HG02642 (cell line): Measurements from ENCODE around the gene DAB1.

Experiments
- ATAC-seq: cut with Tn5 transposase; IDR thresholded peaks from one replicate; pipeline ENCODE4 v1.9.1; 2021; ENCODE audit warnings: mild to moderate bottlenecking; ENCODE audit not compliant: unreplicated experiment, poor library complexity

The DAB1 gene

DNA sequence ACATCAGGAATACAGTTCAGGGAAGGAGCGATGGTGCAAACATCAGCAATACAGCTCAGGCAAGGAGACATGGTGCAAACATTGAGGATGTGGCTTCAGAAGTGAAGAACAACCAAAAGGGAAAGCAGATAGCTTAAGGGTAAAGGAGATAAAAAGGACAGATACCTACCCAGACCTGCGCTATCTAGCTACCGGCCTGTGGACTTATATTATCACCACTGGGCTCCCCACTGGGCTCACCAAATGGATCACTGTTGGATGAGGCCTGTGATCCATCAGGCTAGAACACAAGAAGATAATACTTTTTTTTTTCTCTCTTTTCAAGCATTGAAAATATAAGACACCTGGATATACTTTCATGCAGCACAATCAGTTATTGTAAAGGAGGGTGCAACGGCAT is 413.3 kb downstream of the DAB1 start:
- no peak for ATAC-seq

DNA sequence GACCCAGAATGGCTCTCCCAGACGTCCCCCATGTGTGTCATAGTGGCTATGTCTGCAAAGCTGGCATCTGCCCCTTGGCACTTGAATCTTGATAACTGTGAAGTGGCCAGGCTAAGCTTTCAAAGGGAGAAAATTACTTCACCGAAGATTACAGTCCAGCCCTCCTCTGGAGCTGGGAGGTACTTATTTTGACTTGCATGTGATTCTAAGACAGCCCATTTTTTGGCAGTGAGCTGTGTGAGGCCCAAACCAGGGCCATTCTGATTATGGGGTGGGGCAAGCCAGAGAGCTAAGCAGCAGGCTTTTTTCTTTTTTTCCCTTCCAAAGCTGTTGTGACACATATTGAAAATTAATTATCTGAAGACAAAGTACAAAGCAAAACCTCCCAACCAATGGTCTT is 415.9 kb downstream of the DAB1 start:
- ATAC-seq, result no peak

DNA sequence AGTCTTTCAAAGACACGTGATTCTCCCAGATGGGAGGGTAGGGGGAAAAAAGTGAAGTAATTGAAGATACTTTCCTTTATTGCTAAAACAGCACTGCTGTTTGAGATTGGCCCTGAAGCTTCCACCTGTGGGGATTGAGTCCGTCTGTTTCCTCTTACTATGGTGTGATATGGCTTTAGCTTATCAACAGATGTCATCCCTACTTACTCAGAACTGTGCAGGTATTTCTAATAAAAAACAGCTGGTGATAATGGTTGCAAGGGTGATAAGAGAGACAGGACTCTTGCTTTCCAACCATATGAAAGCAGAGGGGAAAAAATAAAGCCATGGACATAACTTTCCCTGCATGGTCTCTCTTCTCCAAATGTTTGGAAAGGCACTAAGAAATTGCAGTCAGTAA is 416.4 kb downstream of the DAB1 start:
- no peak for ATAC-seq

DNA sequence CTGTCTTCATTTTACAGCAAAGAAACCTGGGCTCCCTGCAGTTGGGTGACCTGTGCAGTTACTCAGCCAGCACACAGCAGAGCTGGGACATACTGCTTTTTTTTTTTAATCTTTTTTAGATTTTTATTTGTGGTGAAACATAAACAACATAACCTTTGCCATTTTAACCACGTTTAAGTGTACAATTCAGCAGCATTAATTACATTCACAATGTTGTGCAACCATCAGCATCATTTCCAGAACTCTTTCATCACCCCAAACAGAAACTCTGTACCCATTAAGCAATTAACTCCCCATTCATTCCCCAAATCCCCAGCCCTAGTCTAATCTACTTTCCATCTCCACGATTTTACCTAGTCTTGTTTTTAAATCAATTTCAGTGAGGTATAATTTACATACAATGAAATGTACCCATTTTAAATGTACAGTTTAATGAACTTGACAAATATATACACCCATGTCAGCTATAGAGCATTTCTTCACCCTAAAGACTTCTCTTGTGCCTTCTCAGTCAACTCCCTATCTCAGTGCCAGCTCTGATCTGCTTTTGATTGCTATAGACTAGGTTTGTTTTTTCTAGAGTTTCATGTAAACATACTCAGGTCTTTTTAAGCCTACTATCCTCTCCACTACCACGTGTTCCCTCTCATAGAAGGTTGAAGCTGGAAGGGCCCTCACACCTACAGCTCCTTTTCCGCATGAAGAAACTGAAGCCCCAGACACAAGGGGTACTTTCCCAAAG is 420.3 kb downstream of the DAB1 start:
- ATAC-seq, result no peak

DNA sequence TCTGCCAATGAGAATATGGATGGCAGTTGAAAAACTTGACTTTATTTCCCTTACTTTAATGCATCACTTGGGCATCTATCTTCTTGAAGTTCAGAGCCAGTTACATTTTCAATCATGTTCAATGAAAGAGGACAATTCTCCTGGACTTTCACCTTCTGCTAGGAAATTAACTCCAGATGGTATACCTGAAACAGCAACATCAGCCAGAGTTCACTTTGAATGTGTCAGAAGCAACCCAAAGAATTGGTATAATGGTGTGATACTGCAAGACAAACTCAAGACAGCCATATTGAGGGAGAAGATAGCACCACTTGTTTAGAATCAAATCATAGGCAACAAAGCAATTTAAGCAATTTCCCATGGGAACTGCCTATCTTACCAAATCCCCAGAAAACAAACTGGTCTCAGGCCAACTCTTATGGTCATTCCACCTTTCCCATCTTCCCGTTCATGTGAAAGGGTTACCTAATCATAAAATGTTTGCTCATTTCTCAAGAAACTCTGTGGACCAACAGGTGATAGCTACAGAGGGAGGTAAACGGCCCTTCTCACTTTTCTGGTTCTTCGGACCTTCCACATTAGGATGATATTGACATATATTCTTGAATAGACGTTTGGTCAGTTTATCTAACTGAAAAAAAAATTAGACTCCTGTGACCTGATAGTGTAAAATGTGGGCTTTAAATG is 428.3 kb downstream of the DAB1 start:
- no peak for ATAC-seq

DNA sequence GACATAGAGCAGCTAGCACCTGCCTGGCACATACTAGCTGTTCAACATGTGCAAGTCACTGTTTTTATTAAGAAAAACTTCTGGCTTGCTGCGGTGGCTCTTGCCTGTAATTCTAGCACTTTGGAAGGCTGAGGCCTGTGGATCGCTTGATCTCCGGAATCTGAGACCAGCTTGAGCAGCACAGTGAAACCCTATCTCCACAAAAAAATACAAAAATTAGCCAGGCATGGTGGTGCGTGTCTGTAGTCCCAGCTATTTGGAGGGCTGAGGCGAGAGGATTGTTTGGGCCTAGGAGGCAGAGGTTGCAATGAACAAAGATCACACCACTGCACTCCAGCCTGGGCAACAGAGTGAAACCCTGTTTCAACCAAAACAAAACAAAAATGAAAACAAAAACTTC is 430.4 kb downstream of the DAB1 start:
- ATAC-seq, result no peak

DNA sequence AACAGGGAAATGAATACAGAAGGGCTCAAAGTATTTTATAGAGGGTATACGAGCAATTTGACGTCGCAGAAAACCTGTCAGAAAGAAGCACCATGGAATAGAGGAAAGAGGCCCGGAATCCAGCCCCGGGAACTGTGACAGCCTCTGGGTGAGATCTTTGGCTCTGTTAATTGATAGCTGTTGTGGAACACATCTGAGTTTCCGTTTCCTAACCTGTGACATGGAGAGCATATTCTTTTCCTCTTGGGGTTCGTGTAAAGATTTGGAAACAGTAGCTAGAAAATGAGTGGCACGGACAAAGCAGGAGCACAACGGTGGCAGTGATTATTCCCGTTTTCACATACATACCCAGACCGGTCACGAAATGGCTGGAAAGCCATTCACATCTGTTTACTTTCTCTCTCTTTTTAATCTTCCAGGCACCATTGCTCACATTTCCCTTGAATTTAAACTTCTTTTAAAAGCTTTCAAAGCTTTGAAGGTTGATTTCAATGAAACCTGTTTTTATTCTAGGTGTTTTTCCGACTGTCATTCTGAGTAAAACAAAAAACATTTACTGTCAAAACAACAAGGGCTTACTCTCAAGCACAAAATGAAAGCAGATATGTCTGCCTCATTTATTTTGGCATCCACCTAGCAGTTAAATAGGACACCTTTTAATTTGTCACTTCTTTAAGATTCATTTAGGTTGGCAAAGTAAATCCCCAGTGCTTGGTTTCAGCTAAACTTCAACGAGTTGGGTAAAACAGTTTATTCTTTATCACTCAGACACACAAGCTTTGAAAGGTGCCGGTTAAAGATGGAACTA is 431.3 kb downstream of the DAB1 start:
- no peak for ATAC-seq

DNA sequence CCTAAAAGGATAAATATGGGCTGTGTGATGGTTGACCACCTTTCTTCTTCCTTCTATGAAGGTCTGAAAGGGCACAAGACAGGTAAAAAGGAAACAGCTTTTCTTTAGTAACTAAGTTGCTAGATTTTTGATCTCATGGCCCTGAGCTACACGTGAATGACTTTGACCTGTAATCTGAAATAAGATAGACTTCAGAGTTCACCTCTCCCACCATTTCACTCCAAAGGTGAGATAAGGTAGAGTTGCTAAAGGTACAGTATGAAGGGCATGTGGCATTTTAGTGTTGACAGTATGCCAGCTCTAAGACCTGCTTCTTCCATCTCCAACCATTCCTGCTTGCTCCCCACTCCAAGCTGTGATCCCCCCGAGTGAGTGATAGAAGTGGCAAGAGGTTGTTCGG is 432.3 kb downstream of the DAB1 start:
- ATAC-seq, result no peak

DNA sequence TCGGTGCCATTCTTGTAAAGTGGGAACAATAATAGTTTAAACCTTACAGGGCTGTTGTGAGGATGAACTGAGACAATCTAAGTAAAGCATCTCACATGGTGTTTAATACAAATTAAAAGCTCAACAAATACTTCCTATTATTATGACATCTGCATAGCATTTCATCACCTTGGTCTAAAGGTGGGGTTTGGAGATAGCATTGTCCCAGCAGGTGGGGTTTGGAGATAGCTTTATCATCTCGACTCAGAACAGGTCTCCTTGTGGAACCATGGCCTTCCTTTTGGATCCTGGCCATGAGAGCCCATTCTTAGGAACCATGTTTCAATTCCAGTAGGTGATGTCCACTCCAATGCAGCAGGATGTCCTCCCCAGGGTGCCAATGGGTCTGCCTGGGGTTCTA is 437.5 kb downstream of the DAB1 start:
- no peak for ATAC-seq

DNA sequence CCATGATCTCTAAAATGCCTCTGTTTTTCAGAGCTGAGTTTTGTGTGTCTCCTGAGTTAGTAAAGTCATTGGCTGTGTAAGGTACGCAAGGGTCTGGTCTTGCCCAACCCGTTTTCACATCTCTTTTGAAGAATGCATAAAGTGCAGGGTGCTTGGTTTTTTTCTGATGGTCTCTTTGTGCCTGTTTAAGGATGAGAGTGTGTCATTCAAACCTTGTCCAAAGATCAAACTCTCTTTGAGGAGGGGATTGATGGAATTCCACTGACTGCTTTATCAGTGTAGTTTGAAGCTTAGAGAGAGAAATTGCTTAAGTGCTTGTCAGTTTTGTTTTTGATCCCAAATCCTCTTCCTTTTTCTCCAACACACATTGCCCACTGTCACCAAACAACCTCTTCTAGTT is 438.0 kb downstream of the DAB1 start:
- no peak for ATAC-seq

DNA sequence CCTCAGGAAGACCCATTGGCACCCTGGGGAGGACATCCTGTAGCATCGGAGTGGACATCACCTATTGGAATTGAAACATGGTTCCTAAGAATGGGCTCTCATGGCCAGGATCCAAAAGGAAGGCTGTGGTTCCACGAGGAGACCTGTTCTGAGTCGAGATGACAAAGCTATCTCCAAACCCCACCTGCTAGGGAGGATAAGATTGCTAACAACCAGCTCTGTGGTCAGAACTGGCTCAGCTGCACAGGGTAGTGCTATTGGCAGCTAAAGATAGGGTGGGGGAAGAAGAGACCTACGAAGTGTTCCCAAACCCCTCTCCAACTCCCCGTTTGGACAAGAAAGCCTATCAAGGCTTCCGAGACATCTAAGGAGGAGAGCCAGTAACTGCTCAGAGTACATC is 440.4 kb downstream of the DAB1 start:
- no peak for ATAC-seq

DNA sequence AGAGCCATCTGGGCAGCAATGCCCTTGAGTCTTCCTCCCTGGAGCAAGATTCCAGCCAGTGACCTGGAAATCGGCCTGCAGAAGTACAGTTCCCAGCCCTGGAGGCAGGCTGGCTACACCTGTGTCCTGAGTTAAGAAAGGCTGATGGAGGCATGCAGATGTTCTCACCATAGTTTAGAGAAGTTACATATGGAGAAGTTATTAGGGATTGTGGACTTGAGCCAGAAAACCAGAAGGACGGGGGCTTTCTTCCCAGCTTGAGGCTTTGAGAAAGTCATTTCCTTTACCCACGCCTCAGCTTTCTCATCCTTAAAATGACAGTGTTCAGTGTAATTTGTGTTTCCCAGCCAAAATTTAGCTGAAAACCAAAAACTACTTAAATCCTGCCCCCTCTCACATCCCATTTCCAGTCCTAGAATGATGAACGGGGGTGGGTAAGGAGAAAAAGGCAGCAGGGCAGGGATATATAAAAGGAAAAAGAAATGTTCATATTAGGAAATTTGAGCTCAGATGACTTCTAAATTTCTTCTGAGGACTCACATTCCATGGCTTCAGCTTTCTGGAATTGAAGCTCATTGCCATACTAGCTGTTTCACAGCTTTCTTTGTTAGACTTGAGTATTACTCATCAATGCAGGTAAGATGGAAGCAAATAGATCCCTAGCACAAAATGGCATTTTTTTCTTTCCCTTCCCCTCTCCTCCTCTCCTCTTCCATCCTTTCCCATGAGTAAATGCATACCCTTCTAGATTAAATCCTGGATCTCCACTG is 443.7 kb downstream of the DAB1 start:
- no peak for ATAC-seq

DNA sequence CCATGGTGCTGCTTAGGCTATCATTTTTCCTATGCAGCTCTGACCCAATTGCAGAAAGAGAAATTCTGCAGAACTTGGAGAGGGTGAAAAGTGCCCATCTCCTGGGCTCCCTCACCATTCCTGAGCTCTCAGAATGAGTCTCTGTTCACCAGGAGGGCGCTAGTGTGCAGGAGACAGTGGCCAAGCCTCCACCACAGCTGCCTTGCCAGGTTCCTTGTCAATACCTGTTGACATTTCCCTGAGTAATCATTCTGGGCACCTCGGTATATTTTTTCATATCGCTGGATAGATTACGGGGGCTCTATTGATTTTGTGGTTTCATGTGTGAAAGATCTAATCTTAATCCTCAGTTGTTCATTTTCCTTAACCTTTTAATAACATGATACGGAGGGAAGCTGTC is 445.0 kb downstream of the DAB1 start:
- ATAC-seq, result no peak

DNA sequence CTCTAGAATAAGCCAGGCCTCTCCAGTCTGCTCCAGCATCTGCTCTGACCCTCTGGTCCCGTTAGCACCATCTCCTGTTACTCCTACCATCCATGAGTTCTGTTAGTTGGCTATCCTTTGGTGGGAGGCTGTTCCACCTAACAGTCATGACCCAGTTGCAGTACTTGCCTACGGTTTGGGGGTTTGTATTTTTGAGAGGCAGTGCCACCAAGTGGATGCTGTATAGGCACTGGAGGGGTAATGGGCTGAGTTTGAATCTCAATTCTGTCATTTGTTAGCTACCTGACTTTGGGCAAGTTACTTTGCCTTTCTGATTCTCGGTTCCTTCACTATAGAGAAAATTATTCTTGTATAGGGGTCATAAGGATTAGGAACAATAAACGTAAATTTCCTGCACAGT is 445.9 kb downstream of the DAB1 start:
- ATAC-seq, result no peak

DNA sequence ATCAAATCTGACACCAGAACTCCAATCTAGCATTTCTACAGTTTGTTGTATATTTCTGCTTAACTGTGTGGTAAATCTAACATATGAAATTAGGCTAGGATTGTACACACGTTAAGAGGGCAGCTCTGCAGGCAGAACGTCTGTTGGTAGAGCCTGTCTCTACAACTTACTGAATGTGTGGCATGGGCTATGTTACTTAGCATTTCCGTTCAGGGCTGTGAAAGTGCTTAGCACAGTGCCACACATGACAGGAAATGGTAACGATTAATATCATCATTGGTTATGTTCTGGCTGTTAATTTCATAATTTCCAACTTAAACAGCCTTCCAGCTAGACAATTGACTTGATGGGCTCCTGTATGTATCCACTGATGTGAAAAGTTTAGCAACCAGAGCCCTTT is 448.4 kb downstream of the DAB1 start:
- ATAC-seq, result no peak

DNA sequence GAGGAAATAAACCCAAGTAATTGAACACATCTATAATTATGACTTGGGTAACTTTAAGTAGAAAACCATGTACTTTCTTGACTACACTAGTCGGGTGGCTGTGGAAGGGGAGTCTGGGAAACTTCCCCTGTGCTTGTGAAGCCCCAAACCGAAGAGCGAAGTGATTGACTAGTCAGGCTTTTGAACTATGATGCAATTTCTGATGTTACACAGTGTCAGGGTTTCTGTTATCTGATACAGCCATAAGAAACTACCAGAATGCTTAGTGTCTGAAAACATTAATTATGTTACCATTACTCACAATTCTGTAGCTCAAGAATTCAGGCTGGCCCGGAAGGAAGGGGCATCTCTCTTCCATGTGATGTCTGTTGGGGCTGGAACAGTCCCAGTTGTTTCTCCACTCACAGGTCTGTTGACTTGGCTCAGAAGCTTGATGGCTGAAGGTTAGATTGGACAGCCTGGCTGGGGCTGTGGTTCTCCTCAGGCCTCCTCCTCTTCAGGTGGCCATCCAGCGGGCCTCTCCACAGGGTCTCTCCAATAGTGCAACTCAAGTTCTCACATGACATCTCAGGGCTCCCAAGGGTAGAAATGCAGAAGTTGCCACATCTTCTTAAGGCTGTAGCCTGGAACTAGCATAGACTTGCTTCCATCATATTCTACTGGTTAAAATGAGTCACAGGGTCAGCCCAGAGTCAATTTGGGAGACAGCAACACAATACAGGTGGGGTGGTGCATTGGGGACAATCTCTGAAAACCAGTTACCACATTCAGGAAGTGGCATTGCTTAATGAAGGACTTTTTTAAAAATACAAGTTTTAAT is 449.7 kb downstream of the DAB1 start:
- ATAC-seq, result no peak

DNA sequence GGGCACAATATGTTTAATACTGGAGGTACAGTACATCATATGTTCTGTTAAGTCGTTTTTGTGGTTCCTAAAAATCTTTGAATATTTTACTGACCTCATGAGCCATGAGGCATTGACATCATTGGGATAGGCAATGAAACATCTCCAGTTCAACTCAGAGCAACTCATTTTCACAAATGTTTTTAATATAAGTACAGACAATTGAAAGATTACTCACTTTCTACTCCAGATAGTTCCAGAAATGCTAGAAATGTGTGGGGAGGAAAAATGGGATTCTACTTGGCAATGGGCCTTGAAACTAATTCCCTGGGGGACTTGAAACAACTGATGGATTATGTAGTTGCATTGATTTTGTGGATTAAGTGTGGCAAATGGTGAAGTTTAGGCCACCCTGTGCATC is 450.9 kb downstream of the DAB1 start:
- no peak for ATAC-seq

DNA sequence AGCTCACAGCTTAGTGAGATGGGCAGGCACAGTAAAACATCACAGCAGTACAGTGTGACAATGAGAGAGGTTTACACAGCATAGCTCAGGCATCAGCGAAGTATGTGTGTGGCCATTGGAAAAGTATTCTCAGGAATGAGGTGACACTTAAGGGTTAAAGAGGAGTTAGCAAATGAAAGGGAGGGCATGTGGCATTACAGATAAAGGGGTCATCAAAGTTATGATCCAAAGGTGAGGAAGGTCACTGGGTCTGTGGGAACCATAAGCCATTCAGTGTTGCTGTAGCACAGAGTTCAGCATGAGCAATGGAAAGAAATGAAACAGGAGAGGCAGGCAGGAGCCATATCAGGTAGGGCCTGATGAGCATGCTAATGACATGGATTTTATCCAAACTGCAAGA is 453.6 kb downstream of the DAB1 start:
- no peak for ATAC-seq

DNA sequence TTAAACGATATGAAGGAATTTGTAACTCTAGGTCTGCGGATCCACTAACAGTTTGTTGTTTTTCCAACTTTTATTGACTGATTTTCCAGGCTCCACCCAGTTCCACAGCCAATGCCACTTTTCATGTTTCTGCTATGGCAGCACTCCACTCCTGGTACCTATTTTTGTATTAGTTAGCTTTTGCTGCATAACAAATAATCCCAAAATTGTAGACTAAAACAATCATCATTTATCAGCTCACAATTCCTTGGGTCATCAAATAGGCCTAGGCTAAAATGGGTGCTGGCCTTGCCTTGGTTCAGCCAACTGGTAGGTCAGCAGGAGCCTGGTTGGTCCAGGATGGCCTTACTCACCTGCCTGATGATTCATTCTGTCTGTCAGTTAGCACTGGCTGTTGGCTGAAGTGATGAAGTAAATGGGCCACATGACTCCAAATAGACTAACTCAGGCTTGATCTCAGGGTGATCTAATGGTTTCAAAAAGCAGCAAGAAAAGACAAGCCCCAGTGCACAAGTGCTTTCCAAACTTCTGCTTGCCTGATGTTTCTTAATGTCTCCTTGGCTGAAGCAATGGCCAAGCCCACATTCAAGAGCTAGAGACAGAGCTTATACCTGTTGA is 454.9 kb downstream of the DAB1 start:
- ATAC-seq, result no peak
